Jurkat, Clone E6-1 (cell line): Measurements from ENCODE around the gene U2AF2.

Source experiments
- DNase-seq: peaks from one replicate; pipeline ENCODE4 v3.0.0-alpha.2; 2011; ENCODE audit warnings: low read depth, low spot score
- H3K4me3 ChIP-seq: 2 replicates; pipeline ENCODE4 v1.5.1; 2011; ENCODE audit warnings: mild to moderate bottlenecking, low read length, control low read depth, moderate library complexity

The U2AF2 gene

GRCh38 chr19:55620410-55621204, 34.2 kb upstream of the U2AF2 start:
- DNase-seq: peak; percentile 85
- no peak overlapping the region for H3K4me3 ChIP-seq

GRCh38 chr19:55621205-55621672, 33.6 kb upstream of the U2AF2 start:
- DNase-seq: no peak
- no peak overlapping the region for H3K4me3 ChIP-seq

- H3K4me3 ChIP-seq: no peak overlapping the region
- DNase-seq: no peak
Measured at GRCh38 chr19:55621673-55622231, 33.1 kb upstream of the U2AF2 start.

GRCh38 chr19:55622242-55622969, 32.4 kb upstream of the U2AF2 start:
- H3K4me3 ChIP-seq: no peak overlapping the region
- no peak for DNase-seq

- no peak for DNase-seq
- no peak overlapping the region for H3K4me3 ChIP-seq
Measured at GRCh38 chr19:55623130-55623529, 31.7 kb upstream of the U2AF2 start.

- no peak for DNase-seq
- peak overlapping the region; percentile 30 for H3K4me3 ChIP-seq
Measured at GRCh38 chr19:55623561-55623960, 31.3 kb upstream of the U2AF2 start.

GRCh38 chr19:55624109-55625003, 30.5 kb upstream of the U2AF2 start, which contains the start of gene ZNF784:
Gene ZNF784, minus strand, starts transcription at chr19:55624566. Its CDS starts 5 bp downstream, at chr19:55624561.
- DNase-seq: peak; percentile 86
- H3K4me3 ChIP-seq: peak within 1 kb of the TSS; percentile 71

GRCh38 chr19:55625004-55625326, 29.9 kb upstream of the U2AF2 start:
- H3K4me3 ChIP-seq: peak overlapping the region; percentile 71
- DNase-seq: no peak

- peak; percentile 97 for DNase-seq
- H3K4me3 ChIP-seq: peak overlapping the region; percentile 22
Measured at GRCh38 chr19:55626350-55626749, 28.5 kb upstream of the U2AF2 start.

GRCh38 chr19:55632463-55632834, 22.4 kb upstream of the U2AF2 start:
- H3K4me3 ChIP-seq: no peak overlapping the region
- DNase-seq: peak; percentile 98

GRCh38 chr19:55633861-55634260, 21.0 kb upstream of the U2AF2 start:
- no peak overlapping the region; the same call in 1 of the 2 replicates for H3K4me3 ChIP-seq
- no peak for DNase-seq

- DNase-seq: no peak
- peak overlapping the region; percentile 100 for H3K4me3 ChIP-seq
Measured at GRCh38 chr19:55635334-55635717, 19.5 kb upstream of the U2AF2 start.

GRCh38 chr19:55635856-55636440, 18.9 kb upstream of the U2AF2 start:
- DNase-seq: no peak
- peak overlapping the region; percentile 100 for H3K4me3 ChIP-seq

GRCh38 chr19:55636723-55637122, 18.1 kb upstream of the U2AF2 start:
- H3K4me3 ChIP-seq: peak overlapping the region; percentile 100
- DNase-seq: no peak

- no peak for DNase-seq
- no peak overlapping the region for H3K4me3 ChIP-seq
Measured at GRCh38 chr19:55637534-55637933, 17.3 kb upstream of the U2AF2 start.

GRCh38 chr19:55638864-55639359, 15.9 kb upstream of the U2AF2 start:
- peak; percentile 79 for DNase-seq
- H3K4me3 ChIP-seq: no peak overlapping the region

- DNase-seq: peak; percentile 69
- no peak overlapping the region; the same call in 1 of the 2 replicates for H3K4me3 ChIP-seq
Measured at GRCh38 chr19:55640043-55640576, 14.7 kb upstream of the U2AF2 start.
